Measurements from ENCODE around the gene APOOL. TPM values are rescaled to one million over a fixed set of nuclear protein-coding genes. Genes with fewer than 3 reads are reported as not detected.
"Not testable (repeated sequence)": the region's sequence is repeated elsewhere in the genome, so short reads cannot be mapped to it uniquely, and the experiment has no call there.

Gene APOOL
- total RNA-seq, 4 donors from 2014 or later: 10.1 to 14.3 (median 12.5) TPM

DNA sequence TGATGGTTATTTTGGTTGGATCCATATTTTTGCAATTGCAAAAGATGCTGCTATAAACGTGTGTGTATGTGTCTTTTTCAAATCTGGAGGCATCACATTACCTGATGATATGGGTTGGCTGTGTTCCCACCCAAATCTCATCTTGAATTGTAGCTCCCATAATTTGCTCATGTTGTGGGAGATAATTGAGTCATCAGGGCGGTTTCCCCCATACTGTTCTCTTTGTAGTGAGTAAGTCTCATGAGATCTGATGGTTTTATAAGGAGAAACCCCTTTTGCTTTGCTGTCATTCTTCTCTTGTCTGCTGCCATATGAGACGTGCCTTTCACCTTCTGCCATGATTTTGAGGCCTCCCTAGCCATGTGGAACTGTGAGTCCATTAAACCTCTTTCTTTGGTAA lies 33.4 kb downstream of the APOOL start:
- no peak for DNase-seq
- no peaks in the 10 kb centered on the region for H3K9me3 ChIP-seq
- H3K4me3 ChIP-seq: no peak overlapping the region
- H3K27me3 ChIP-seq: no peaks in the 10 kb centered on the region
- no peaks in the 10 kb centered on the region for H3K4me1 ChIP-seq
- WGBS, 2 donors: 60 to 78% methylated on average over 3 of the region's 3 CpGs
- H3K27ac ChIP-seq: no peak overlapping the region
- no peak for TF ChIP-seq POLR2A (IDR thresholded peaks at IDR 0.05)
- TF ChIP-seq, protein P1, sequence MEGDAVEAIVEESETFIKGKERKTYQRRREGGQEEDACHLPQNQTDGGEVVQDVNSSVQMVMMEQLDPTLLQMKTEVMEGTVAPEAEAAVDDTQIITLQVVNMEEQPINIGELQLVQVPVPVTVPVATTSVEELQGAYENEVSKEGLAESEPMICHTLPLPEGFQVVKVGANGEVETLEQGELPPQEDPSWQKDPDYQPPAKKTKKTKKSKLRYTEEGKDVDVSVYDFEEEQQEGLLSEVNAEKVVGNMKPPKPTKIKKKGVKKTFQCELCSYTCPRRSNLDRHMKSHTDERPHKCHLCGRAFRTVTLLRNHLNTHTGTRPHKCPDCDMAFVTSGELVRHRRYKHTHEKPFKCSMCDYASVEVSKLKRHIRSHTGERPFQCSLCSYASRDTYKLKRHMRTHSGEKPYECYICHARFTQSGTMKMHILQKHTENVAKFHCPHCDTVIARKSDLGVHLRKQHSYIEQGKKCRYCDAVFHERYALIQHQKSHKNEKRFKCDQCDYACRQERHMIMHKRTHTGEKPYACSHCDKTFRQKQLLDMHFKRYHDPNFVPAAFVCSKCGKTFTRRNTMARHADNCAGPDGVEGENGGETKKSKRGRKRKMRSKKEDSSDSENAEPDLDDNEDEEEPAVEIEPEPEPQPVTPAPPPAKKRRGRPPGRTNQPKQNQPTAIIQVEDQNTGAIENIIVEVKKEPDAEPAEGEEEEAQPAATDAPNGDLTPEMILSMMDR (IDR thresholded peaks at IDR 0.05): no peak
- intact Hi-C loops (cut with DNase I): no loop called here
- no peaks in the 10 kb centered on the region for H3K36me3 ChIP-seq

DNA sequence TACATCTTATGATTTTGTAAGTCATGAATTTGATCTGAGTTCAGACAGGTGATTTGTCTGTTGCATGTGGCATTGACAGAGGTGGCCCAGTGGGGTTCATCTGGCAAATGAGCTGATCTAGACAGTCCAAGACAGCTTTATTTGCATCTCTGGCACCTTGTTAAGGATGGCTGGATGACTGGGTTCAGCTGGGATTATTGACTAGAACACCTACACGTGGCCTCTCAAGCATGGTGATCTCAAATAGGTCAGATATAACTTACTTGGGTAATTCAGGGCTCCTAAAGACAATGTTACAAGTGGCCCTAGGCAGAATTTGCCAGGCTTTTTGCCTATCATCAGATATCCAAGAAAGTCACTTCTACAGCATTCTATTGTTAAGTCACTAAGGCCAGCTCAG lies 48.0 kb downstream of the APOOL start:
- Histone ChIP-seq H3K36me3 (no peaks in the 10 kb centered on the region), H3K4me3 (no peak overlapping the region), H3K27ac (peak overlapping the region in 2 of 4 donors; percentile 52 to 60), H3K4me1 (no peaks in the 10 kb centered on the region), H3K9me3 (no peaks in the 10 kb centered on the region), H3K27me3 (no peaks in the 10 kb centered on the region)
- intact Hi-C loops (cut with DNase I): no loop called here
- TF ChIP-seq, protein P1 (IDR thresholded peaks at IDR 0.05): no peak
- TF ChIP-seq POLR2A (IDR thresholded peaks at IDR 0.05): no peak
- WGBS, 2 donors: 60% methylated on average over 1 of the region's 1 CpG; no CpG with 5 or more reads in 1 of the 2 donors
- DNase-seq: no peak

DNA sequence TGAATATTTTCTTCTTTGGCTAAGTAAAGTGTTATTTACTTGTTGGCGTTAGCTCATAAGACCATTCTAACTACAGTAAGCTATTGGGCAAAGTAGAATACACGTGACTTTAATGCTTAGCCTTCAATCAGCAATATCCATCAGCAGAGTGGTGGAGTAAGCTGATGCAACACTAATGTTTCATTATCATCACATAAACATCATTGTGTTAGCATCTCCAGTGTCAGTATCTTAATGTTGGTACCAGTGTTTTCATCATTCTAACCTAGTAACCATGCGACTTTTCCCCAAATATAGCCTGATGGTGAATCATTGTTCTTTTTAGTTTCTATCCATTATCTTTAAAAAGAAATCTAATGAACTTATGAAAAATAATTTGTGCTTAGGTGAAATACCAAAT lies 48.5 kb downstream of the APOOL start:
- Histone ChIP-seq H3K4me1 (no peaks in the 10 kb centered on the region), H3K4me3 (no peak overlapping the region), H3K9me3 (no peaks in the 10 kb centered on the region), H3K27ac (peak overlapping the region in 2 of 4 donors; percentile 52 to 60), H3K27me3 (no peaks in the 10 kb centered on the region), H3K36me3 (no peaks in the 10 kb centered on the region)
- no peak for DNase-seq
- intact Hi-C loops (cut with DNase I): no loop called here
- WGBS, 2 donors: 29 to 40% methylated on average over 3 of the region's 3 CpGs
- TF ChIP-seq POLR2A (IDR thresholded peaks at IDR 0.05): no peak
- TF ChIP-seq, protein P1 (IDR thresholded peaks at IDR 0.05): no peak

DNA sequence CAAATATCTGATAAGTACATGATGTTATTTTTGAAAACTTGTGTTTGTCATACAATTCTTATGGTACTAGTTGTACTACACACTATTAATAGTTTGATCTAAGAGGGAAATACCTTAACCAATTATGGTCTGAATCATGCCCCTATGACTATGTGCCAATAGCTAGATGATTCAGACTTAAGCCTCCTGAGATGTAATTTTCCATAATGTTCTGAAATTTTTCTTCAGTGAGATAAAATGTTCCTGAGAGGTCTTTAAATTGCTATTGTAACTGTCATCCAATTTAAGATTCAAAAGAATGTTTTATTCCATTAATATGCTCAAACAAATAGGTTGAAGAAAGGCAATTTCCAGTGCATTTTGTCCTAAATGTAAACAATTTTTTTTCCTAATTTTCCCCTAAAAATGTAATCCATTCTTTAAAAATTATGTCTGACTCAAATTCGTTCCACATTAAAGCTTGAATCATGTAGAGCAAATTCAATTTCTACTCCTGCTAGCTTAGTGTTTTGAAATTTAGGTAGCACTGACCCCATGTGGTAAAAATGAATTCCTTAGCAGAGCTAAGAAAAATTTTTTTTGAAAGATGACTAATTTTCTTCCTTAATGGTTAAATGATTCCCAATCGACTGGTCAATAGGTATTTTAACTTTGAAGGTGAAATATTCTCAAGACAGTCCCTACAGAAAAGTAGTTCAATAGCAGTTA lies 49.1 kb downstream of the APOOL start:
- TF ChIP-seq, protein P1 (IDR thresholded peaks at IDR 0.05): peak in 2 of 6 experiments; percentile 11 to 15
- TF ChIP-seq POLR2A (IDR thresholded peaks at IDR 0.05): no peak
- no peak overlapping the region for H3K4me3 ChIP-seq
- no peaks in the 10 kb centered on the region for H3K4me1 ChIP-seq
- no peak for DNase-seq
- H3K9me3 ChIP-seq: no peaks in the 10 kb centered on the region
- H3K27me3 ChIP-seq: no peaks in the 10 kb centered on the region
- intact Hi-C loops (cut with DNase I): no loop called here
- peak overlapping the region in 3 of 4 donors; percentile 18 to 35 (median 25) for H3K27ac ChIP-seq
- H3K36me3 ChIP-seq: no peaks in the 10 kb centered on the region
- WGBS, 2 donors: 16 to 31% methylated on average over 2 of the region's 2 CpGs

DNA sequence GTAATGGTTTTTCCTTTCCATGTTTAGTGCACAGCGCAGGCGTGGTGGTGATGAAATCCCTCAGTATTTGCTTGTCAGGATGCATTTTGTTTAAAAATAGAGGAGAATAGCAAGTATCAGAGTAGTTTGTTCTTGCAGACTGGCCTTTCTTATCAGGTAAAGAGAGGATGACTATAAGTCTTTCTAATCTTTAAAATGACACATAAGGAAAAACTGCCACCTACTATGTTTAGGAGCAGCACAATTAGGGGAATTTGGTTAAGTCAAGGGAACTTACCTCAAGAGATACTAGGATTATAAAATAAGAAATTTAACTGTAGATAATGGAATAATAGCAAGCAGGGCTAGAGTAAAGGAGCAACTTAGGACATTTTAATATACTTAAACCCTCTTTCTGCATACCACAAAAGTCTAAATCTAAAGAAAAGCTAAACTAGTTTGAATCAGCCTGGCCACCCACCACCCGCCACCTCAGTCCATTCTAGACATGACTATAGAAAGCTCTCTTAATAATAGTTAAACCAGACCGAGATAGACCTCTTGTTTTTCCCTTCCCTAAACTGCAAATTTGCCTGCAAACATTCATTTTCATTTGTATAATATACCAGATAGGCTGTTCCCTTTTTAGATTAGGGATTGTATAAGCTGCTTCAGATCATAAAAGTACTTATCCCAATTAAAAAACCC lies 62.0 kb downstream of the APOOL start:
- intact Hi-C loops (cut with DNase I): no loop called here
- Histone ChIP-seq H3K27me3 (peaks cover 0 to 3% (median 0%) of the 10 kb centered on the region in 4 donors), H3K4me1 (no peaks in the 10 kb centered on the region), H3K27ac (no peak overlapping the region), H3K9me3 (no peaks in the 10 kb centered on the region), H3K4me3 (no peak overlapping the region), H3K36me3 (peaks cover 0 to 18% (median 0%) of the 10 kb centered on the region in 3 donors)
- WGBS, 2 donors: 42 to 75% methylated on average over 4 of the region's 4 CpGs
- no peak for TF ChIP-seq POLR2A (IDR thresholded peaks at IDR 0.05)
- TF ChIP-seq, protein P1 (IDR thresholded peaks at IDR 0.05): no peak
- no peak for DNase-seq

DNA sequence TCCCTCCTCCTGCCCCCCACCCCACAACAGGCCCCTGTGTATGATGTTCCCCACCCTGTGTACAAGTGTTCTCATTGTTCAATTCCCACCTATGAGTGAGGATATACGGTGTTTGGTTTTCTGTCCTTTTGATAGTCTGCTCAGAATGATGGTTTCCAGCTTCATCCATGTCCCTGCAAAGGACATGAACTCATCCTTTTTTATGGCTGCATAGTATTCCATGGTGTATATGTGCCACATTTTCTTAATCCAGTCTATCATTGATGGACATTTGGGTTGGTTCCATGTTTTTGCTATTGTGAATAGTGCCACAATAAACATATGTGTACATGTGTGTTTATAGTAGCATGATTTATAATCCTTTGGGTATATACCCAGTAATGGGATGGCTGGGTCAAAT lies 73.6 kb downstream of the APOOL start:
- H3K4me1 ChIP-seq; intact Hi-C loops (cut with DNase I); H3K4me3 ChIP-seq; H3K27ac ChIP-seq; DNase-seq; H3K9me3 ChIP-seq; H3K27me3 ChIP-seq: not testable (repeated sequence)
- peaks cover 0 to 30% (median 0%) of the 10 kb centered on the region in 3 donors for H3K36me3 ChIP-seq
- WGBS, 2 donors: 100% methylated on average over 1 of the region's 1 CpG

Measured in esophagus squamous epithelium (tissue), 5 donors.